ENCODE results near the gene AMFR.
"Not testable (repeated sequence)": the region's sequence is repeated elsewhere in the genome, so short reads cannot be mapped to it uniquely, and the experiment has no call there.

AMFR gene

DNA sequence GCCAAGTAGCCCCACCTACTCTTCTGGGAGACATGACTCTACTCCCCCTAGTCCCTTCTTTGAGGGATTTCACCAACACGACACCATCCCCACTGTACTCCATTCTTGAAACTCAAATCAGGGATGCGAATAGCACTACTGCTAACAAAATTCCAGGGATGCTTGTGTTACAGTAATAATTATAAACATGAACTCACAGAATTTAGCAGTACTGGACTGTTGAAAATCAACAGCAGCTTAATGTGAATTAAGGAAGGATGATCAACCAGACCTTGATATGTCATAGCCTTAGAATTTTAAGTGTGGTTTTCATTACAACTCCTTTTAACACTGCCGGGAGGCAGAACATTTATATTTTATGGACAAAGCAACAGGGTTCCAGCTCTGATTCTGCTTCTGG lies 37.9 kb downstream of the AMFR start:
- DNase-seq: no peak

DNA sequence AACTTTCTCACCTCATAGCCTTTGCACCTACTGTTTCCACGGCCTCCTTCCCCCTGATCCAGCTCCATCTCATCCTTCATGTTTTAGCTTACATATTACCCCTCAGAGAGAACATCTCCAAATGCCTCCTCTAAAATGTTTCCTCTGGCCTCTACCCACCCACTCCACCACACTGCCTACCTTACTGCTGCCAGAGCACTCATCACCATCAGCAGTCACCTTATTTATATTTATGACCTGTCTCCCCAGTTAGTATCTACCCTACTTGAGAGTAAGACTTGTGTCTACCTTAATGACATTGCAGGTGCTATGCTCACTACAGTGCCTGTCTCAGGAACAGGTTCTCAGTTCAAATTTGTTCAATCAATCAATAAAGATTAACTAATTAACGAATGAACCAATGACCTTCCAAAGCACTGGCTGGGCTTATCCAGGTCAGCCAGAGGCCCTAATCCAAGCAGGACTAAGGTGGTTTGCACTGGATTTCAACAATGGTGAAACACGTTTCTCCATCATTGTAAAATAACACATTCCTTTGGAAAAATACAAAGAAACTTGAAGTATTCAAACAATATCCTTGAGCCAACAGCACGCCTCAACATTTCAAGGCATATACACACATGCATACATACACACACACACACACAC lies 41.1 kb downstream of the AMFR start:
- DNase-seq: no peak

- no peak for DNase-seq
These were observed 42.4 kb downstream of the AMFR start for GRCh38 chr16:56382901-56383355.

GRCh38 chr16:56382459-56382858 lies 42.9 kb downstream of the AMFR start:
- DNase-seq: no peak

DNA sequence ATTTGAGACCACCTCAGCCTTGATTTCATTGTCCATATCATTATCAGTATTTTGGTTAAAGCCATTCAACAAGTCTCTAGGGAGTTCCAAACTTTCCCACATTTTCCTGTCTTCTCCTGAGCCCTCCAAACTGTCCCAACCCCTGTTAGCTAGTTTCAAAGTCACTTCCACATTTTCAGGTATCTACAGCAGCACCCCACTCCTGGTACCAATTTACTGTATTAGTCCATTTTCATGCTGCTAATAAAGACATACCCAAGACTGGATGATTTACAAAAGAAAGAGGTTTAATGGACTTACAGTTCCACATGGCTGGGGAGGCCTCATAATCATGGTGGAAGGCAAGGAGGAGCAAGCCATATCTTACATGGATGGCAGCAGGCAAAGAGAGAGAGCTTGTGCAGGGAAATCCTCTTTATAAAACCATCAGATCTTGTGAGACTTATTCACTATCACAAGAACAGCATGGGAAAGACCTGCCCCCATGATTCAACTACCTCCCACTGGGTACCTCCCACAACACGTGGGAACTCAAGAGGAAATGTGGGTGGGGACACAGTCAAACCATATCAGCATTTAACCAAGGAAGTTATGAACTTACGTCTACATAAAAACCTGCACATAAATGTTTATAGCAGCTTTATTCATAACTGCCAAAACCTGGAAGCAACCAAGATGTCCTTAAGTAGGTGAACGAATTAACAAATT lies 44.4 kb downstream of the AMFR start:
- DNase-seq: not testable (repeated sequence)

DNA sequence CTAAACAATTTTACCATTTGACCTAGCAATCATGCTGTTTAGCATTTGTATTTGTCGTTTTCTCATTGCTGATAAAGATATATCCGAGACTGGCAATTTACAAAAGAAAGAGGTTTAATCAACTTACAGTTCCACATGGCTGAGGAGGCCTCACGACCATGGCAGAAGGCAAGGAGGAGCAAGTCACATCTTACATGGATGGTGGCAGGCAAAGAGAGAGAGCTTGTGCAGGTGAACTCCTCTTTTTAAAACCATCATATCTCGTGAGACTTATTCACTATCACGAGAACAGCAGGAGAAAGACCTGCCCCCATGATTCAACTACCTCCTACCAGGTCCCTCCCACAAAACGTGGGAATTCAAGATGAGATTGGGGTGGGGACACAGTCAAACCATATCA lies 46.3 kb downstream of the AMFR start:
- not testable (repeated sequence) for DNase-seq

DNA sequence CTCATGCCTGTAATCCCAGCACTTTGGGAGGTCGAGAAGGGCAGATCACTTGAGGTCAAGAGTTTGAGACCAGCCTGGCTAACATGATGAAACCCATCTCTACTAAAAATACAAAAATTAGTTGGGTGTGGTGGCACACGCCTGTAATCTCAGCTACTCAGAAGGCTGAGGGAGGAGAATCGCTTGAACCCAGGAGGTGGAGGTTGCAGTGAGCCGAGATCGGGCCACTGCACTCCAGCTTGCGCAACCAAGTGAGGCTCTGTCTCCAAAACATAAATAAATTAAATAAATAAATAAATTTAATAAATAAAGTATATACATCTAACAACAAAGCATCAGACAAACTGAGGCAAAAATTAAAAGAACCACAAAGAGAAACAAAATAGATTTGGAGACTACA lies 49.6 kb downstream of the AMFR start:
- not testable (repeated sequence) for DNase-seq

DNA sequence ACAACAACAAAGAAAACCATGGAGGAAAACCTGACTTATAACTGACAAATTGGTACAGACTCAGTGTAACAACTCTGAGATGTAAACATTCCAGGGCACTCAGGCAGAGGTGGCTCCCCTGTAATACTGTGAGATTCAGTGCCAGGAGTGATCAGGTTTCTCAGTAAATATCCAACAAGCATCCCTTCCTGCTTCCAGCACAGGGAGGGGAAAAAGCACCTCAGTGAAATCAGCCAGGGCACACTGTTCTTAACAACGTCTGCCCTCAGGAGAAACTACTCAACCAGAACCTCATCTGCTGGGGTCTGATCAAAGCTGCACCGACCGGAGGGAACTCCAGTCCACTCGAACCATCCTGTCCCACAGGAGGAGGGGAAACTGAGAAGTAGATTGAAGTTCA lies 52.3 kb downstream of the AMFR start:
- DNase-seq: no peak

DNA sequence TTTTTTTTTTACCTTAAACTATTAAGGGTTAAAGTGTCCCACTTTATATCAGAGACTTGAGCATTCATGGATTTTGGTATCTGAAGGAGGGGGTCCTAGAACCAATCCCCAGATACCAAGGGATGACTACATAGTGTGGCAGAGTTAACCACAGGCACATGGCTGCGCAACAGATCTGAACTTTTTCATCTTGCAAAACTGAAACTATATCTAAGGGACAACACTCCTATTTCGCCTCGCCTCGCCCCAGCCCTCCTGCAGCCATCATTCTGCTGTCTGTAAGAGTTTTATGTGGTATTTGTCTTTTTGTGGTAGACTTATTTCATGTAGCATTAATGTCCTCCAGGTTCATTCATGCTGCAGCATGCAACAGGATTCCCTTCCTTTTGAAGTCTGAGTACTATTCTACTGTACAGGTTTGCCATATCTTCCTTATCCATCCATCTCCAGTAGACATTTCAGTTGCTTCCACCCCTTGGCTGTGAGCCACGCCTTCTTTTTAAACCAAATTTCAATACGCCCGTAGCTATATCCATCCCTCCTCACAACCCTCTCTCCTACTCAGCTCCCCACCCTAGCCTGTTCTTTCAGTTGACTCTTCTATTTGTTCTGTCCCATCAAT lies 53.2 kb downstream of the AMFR start:
- DNase-seq: no peak

GRCh38 chr16:56371660-56371937 lies 53.7 kb downstream of the AMFR start:
- no peak for DNase-seq

DNA sequence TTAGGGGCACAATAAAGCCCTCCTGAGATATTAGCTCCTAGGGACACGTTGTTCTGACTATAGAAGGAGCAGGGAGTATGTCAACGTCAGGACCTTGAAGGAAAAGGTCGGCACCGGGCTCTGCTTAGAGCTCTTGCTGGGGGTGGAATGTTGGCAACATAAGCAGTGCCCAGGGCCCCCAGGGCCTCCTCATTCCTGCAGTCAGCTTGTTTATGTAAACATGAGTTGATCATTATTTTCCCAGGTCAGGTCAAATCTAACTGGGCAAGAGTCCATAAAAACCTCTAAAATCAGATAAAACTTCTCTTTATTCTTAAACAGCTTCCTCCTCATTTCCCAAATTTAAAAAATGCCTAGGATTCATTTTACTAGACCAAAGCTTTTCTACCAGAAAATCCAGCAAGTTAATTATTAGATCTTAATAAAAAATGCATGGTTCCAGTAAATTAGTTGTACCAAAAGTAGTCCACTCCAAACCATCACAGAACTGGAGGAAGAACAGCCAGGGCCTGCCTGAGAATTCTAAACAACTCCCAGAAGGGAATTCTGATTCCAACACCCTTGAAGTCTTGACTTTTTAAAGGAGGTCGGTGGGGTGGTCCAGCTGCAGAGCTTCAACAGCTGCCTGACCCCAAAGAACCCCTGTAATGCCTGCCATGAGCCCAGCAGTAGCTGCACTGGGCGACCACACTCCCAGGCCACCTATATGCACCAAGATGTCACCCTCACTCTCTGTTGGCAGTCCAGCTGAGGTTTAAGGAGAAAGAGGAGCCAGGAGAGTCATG lies 54.3 kb downstream of the AMFR start:
- no peak for DNase-seq

DNA sequence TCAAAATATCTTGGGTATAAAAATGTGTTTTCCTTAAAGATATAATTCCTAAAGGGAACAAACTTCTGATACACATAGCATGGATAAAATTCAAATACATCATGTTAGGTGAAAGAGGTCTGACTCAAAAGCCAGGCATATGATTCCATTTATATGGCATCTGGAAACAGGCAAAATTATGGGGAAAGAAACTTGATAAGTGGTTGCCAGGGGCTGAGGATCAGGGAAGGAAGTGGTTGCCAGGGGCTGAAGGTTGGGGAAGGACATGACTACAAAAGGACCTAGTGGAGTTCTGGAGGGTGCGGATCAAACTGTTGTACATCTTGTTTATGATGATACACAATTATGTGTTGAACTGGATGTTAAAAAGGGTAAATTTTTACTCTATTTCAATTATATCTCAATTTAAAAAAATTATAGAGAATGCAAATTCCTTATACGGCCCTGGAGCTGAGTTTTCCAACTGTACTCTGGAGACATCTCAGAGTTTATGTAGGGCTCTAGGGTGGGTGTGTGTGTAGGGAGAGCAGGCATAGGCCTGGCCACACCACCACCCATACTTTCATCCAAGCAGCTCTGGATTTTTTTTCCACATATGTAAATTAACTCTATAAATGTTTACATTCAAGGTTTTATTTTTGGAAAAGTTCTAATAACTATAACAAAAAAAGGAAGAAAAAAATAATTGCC lies 55.0 kb downstream of the AMFR start:
- DNase-seq: no peak

- DNase-seq: no peak
These were observed 56.1 kb downstream of the AMFR start for GRCh38 chr16:56369202-56369601.

DNA sequence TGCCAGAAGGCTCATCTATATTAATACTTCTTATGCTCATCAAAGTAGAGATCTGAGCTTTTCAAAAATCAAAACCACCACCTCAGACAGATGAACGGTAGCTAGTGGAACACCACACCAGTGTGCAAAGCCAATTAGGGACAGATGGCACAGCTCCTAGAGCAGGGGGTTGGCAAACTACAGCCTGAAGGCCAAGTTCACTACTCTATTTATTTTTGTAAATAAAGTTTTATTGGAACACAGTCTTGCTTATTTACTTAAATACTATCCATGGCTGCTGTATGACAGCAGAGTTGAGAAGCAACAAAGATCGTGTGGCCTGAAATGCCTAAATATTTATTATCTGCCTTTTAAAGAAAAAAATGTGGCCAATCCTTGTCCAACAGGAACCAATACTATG lies 56.8 kb downstream of the AMFR start:
- DNase-seq: no peak

DNA sequence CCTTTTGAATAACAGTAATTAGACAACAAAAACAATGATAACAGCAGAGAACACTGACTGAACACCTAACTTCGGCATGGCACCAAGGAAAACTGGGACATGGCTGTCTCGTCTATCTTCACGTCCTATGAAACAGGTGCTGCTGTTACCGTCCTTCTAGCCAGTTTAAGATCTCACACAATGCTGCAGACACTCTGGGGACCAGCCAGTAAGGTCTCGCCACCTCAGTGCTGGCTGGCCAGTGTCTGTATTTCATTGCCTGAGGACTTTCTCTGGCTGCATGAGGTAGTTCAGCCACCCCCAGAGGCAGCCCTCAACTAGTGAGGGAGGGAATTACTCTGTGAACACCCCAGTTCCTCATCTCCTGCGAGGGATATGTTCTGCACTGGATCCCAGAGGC lies 57.6 kb downstream of the AMFR start:
- DNase-seq: no peak

- DNase-seq: no peak
These were observed 58.4 kb downstream of the AMFR start for GRCh38 chr16:56366945-56367344.

GRCh38 chr16:56365552-56365951 lies 59.8 kb downstream of the AMFR start:
- DNase-seq: no peak

DNA sequence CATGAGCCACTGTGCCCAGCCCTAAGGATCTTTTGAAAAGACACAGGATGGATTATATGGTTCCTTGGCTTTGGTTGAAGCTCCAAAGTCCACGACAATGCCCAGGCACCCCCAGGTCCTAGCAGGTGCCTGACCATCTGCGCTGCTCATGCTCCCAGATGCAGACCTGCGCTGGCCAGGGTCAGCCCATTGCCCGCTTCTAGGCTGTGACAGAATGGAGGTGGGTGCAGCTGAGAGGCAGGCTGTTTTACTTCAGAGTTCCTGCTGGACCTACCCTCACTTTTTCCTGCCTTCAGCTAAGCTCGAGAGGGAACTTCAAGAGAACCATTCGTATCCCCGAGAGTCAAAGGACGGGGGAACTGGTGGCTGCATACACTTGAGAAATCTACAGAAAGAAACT lies 60.5 kb downstream of the AMFR start:
- no peak for DNase-seq

- DNase-seq: no peak
These were observed 61.4 kb downstream of the AMFR start for GRCh38 chr16:56363781-56364565.

DNA sequence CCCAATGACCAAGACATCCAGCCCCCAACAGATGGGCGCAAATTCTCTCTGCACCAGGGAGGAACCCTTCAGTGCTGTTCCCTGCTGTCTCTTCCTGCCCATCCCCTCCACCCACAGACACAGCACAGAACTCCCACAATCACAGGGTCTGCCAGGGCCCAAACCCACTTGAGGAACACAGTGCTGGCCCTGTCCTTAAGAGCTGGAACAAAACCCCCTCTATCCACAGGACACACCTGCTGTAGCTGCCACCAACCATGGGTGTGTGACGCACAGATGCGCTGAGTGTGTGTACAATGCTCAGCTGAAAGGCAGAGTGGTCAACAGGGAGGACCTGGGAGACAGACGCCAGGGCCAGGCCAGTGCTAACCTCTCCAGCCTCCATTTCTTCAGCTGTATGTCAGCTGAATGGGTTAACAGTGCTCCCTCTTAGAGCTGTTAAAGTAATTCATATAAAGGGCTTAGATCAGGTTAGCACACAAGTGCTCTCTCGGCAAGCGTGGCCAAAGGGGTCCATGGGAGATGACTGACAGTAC lies 62.1 kb downstream of the AMFR start:
- DNase-seq: no peak

DNA sequence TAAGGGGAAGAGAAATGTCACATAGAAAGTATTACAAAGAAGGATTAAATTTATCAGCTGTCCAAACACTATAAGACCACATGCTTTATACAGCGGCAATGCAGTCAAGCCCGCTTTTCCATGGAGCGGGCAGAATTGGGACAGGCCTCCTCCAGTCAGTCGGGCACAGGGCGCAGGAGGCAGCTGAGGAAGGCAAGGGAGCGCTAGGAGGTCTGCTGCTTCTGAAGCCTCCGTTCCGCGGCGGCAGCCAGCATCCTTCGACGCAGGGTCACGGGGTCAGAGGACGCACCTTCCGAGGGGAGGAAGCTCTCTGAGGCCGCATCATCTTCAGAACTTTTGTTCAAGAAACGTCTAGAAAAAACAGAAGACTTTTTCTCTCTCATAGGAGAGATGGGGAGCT lies 62.6 kb downstream of the AMFR start:
- DNase-seq: no peak

Data from T-helper 9 cell (primary cell).